Measurements from ENCODE around the gene RIT1. TPM values are rescaled to one million over a fixed set of nuclear protein-coding genes. Genes with fewer than 3 reads are reported as not detected.

Gene RIT1
- total and polyA plus RNA-seq, 7 donors, result 5.1 to 16.9 (median 11.1) TPM

GRCh38 chr1:155856257-155856974 lies 54.7 kb downstream of the RIT1 start:
- Histone ChIP-seq H3K4me1 (peaks cover 15% of the 10 kb centered on the region), H3K4me3 (peak overlapping the region; percentile 87), H3K36me3 (ENCODE audit: insufficient read depth in 1 of 2, low read depth in 1 of 2) (peaks cover 4 to 42% of the 10 kb centered on the region in 2 donors), H3K27me3 (ENCODE audit: insufficient read depth in 3 of 3, low read length in 2 of 3) (no peaks in the 10 kb centered on the region), H3K9me3 (no peaks in the 10 kb centered on the region), H3K27ac (peak overlapping the region; percentile 93)
- DNase-seq, result no peak
- intact Hi-C loops (cut with DNase I), result loop anchor here in 1 of 2 donors (5.0 kb wide), 1 partner anchor 56 kb away; the partner anchor contains the start of gene RIT1
- no peak for ATAC-seq
- WGBS, 3 donors, result 50 to 58% (median 50%) methylated on average over 18 to 20 of the region's 20 CpGs
- no peak for TF ChIP-seq CTCF (IDR thresholded peaks at IDR 0.05)

- 89 to 93% (median 92%) methylated on average over 3 of the region's 3 CpGs for WGBS, 3 donors
- H3K27me3 ChIP-seq (ENCODE audit: insufficient read depth in 3 of 3, low read length in 2 of 3), result no peaks in the 10 kb centered on the region
- no peak for DNase-seq
These were observed 60.8 kb downstream of the RIT1 start for GRCh38 chr1:155850345-155850744.

GRCh38 chr1:155847823-155848529 lies 63.2 kb downstream of the RIT1 start:
- ATAC-seq, result no peak
- H3K27ac ChIP-seq, result no peak overlapping the region
- no peaks in the 10 kb centered on the region for H3K9me3 ChIP-seq
- H3K27me3 ChIP-seq (ENCODE audit: insufficient read depth in 3 of 3, low read length in 2 of 3), result no peaks in the 10 kb centered on the region
- DNase-seq, result no peak
- H3K36me3 ChIP-seq (ENCODE audit: insufficient read depth in 1 of 2, low read depth in 1 of 2), result peaks cover 3 to 72% of the 10 kb centered on the region in 2 donors
- intact Hi-C loops (cut with DNase I), result no loop called here
- WGBS, 3 donors, result 94 to 100% (median 96%) methylated on average over 1 of the region's 1 CpG
- H3K4me3 ChIP-seq, result no peak overlapping the region
- TF ChIP-seq CTCF (IDR thresholded peaks at IDR 0.05), result no peak
- no peaks in the 10 kb centered on the region for H3K4me1 ChIP-seq

More at GRCh38 chr1:155850345-155850744, 60.8 kb downstream of the RIT1 start:
- H3K27ac ChIP-seq, result no peak overlapping the region
- no peaks in the 10 kb centered on the region for H3K9me3 ChIP-seq
- H3K4me3 ChIP-seq, result no peak overlapping the region
- H3K4me1 ChIP-seq, result no peaks in the 10 kb centered on the region
- peaks cover 6 to 82% of the 10 kb centered on the region in 2 donors for H3K36me3 ChIP-seq (ENCODE audit: insufficient read depth in 1 of 2, low read depth in 1 of 2)
- intact Hi-C loops (cut with DNase I), result no loop called here
- no peak for ATAC-seq
- TF ChIP-seq CTCF (IDR thresholded peaks at IDR 0.05), result no peak

Other genes starting within 250 kb of the RIT1 start
- 100 to 1,000 TPM in 1 of 4 donors, 10 to 100 TPM in 3; 68.4 to 102 (median 86.8) TPM for gene YY1AP1, start 222.6 kb downstream of the RIT1 start, total RNA-seq
- 100 to 1,000 TPM in 1 of 3 donors, 10 to 100 TPM in 2; 58.3 to 105 (median 60.6) TPM for gene YY1AP1, start 222.6 kb downstream of the RIT1 start, polyA plus RNA-seq
- gene DAP3, start 222.3 kb downstream of the RIT1 start, total RNA-seq, result 100 to 1,000 TPM in 2 of 4 donors, 10 to 100 TPM in 2; 82.3 to 120 (median 96.1) TPM
- gene DAP3, start 222.3 kb downstream of the RIT1 start, polyA plus RNA-seq, result 100 to 1,000 TPM; 108 to 145 (median 137) TPM
- 10 to 100 TPM; 21.0 to 29.9 (median 24.1) TPM for gene GON4L, start 54.1 kb downstream of the RIT1 start, total RNA-seq
- gene GON4L, start 54.1 kb downstream of the RIT1 start, polyA plus RNA-seq, result 10 to 100 TPM; 10.6 to 16.6 (median 12.0) TPM
- gene SYT11, start 51.8 kb downstream of the RIT1 start, total RNA-seq, result 1 to 10 TPM; 1.5 to 5.0 (median 3.0) TPM
- 1 to 10 TPM; 2.0 to 4.5 (median 2.8) TPM for gene SYT11, start 51.8 kb downstream of the RIT1 start, polyA plus RNA-seq
- gene KHDC4, start 23.1 kb upstream of the RIT1 start, total RNA-seq, result 10 to 100 TPM; 16.4 to 26.1 (median 23.1) TPM
- 10 to 100 TPM; 11.0 to 33.1 (median 11.2) TPM for gene KHDC4, start 23.1 kb upstream of the RIT1 start, polyA plus RNA-seq
- not detected for gene RXFP4, start 30.3 kb upstream of the RIT1 start, total RNA-seq
- gene RXFP4, start 30.3 kb upstream of the RIT1 start, polyA plus RNA-seq, result not detected
- gene ARHGEF2, start 67.2 kb upstream of the RIT1 start, total RNA-seq, result 10 to 100 TPM; 22.8 to 54.0 (median 46.3) TPM
- gene ARHGEF2, start 67.2 kb upstream of the RIT1 start, polyA plus RNA-seq, result 10 to 100 TPM in 2 of 3 donors, 1 to 10 TPM in 1; 7.4 to 39.1 (median 12.1) TPM
- 10 to 100 TPM; 44.6 to 77.5 (median 61.6) TPM for gene SSR2, start 109.6 kb upstream of the RIT1 start, total RNA-seq
- gene SSR2, start 109.6 kb upstream of the RIT1 start, polyA plus RNA-seq, result 100 to 1,000 TPM in 2 of 3 donors, 10 to 100 TPM in 1; 83.0 to 255 (median 124) TPM
- 10 to 100 TPM; 46.6 to 64.9 (median 53.1) TPM for gene UBQLN4, start 142.4 kb upstream of the RIT1 start, total RNA-seq
- 10 to 100 TPM; 36.8 to 73.9 (median 55.5) TPM for gene UBQLN4, start 142.4 kb upstream of the RIT1 start, polyA plus RNA-seq
- 10 to 100 TPM; 46.1 to 63.9 (median 51.2) TPM for gene LAMTOR2, start 143.4 kb upstream of the RIT1 start, total RNA-seq
- 100 to 1,000 TPM in 1 of 3 donors, 10 to 100 TPM in 2; 89.0 to 101 (median 95.7) TPM for gene LAMTOR2, start 143.4 kb upstream of the RIT1 start, polyA plus RNA-seq
- gene RAB25, start 149.8 kb upstream of the RIT1 start, total RNA-seq, result not detected
- under 1 TPM; 0.07 to 0.34 (median 0.13) TPM for gene RAB25, start 149.8 kb upstream of the RIT1 start, polyA plus RNA-seq
- under 1 TPM; 0.06 to 0.28 (median 0.11) TPM for gene MEX3A, start 171.1 kb upstream of the RIT1 start, total RNA-seq
- gene MEX3A, start 171.1 kb upstream of the RIT1 start, polyA plus RNA-seq, result under 1 TPM; 0.07 to 0.42 (median 0.22) TPM
- 100 to 1,000 TPM; 161 to 392 (median 291) TPM for gene LMNA, start 203.4 kb upstream of the RIT1 start, total RNA-seq
- gene LMNA, start 203.4 kb upstream of the RIT1 start, polyA plus RNA-seq, result 100 to 1,000 TPM; 114 to 237 (median 138) TPM
- gene SEMA4A, start 242.2 kb upstream of the RIT1 start, total RNA-seq, result 1 to 10 TPM; 1.2 to 3.4 (median 2.4) TPM
- gene SEMA4A, start 242.2 kb upstream of the RIT1 start, polyA plus RNA-seq, result 1 to 10 TPM in 1 of 3 donors, under 1 TPM in 2; 0.77 to 1.8 (median 0.82) TPM

Data from psoas muscle (tissue), 8 donors.